H9 (cell line): ENCODE results near the gene UBXN10. TPM values are rescaled to one million over a fixed set of nuclear protein-coding genes. Genes with fewer than 3 reads are reported as not detected.
A peak's percentile ranks its signal among the peaks of the same experiment; 100 is the strongest.

Experiments used
- DNase-seq: peaks from one replicate; pipeline ENCODE4 v3.0.0-alpha.2; 2017
- H2AFZ ChIP-seq: one replicate; pipeline ENCODE4 v1.6.1; 2013; ENCODE audit warnings: mild to moderate bottlenecking, low read length, control low read depth, moderate library complexity
- H2AK5ac ChIP-seq: 2 replicates; pipeline ENCODE4 v1.6.1; 2013; ENCODE audit warnings: low read length, control low read depth, mixed read lengths; ENCODE audit not compliant: insufficient read length
- H2BK120ac ChIP-seq: one replicate; pipeline ENCODE4 v1.6.1; 2013; ENCODE audit warnings: low read depth, mild to moderate bottlenecking, low read length, control low read depth, inconsistent platforms; ENCODE audit not compliant: poor library complexity, severe bottlenecking
- H2BK12ac ChIP-seq: 2 replicates; pipeline ENCODE4 v1.6.1; 2013; ENCODE audit warnings: low read length, control low read depth, mixed read lengths, low read depth; ENCODE audit not compliant: insufficient read length
- H2BK15ac ChIP-seq: 2 replicates; pipeline ENCODE4 v1.6.1; 2013; ENCODE audit warnings: low read depth, low read length, control low read depth
- H2BK20ac ChIP-seq: one replicate; pipeline ENCODE4 v1.6.1; 2013; ENCODE audit warnings: low read depth, mild to moderate bottlenecking, low read length, control low read depth, inconsistent platforms; ENCODE audit not compliant: poor library complexity, severe bottlenecking
- H2BK5ac ChIP-seq: 2 replicates; pipeline ENCODE4 v1.6.1; 2013; ENCODE audit warnings: low read length, control low read depth, mixed read lengths; ENCODE audit not compliant: insufficient read length
- H3K14ac ChIP-seq: 2 replicates; pipeline ENCODE4 v1.6.1; 2013; ENCODE audit warnings: low read length, control low read depth; ENCODE audit not compliant: insufficient read depth
- H3K18ac ChIP-seq: 2 replicates; pipeline ENCODE4 v1.6.1; 2013; ENCODE audit warnings: low read depth, mild to moderate bottlenecking, mixed read lengths, low read length, control low read depth; ENCODE audit not compliant: insufficient read length
- H3K23ac ChIP-seq: 2 replicates; pipeline ENCODE4 v1.6.1; 2013; ENCODE audit warnings: low read length, control low read depth, mixed read lengths, low read depth; ENCODE audit not compliant: insufficient read length
- H3K23me2 ChIP-seq: 2 replicates; pipeline ENCODE4 v1.6.1; 2013; ENCODE audit warnings: low read depth, mild to moderate bottlenecking, mixed read lengths, low read length, control low read depth; ENCODE audit not compliant: insufficient read length, poor library complexity, severe bottlenecking
- H3K27ac ChIP-seq: 2 replicates; pipeline ENCODE4 v1.5.1; 2013; ENCODE audit warnings: low read length, control low read depth, mixed read lengths, low read depth; ENCODE audit not compliant: insufficient read length
- H3K27me3 ChIP-seq: 2 replicates; pipeline ENCODE4 v1.6.1; 2013; ENCODE audit warnings: low read length, control low read depth, inconsistent platforms; ENCODE audit not compliant: insufficient read depth
- H3K4ac ChIP-seq: 2 replicates; pipeline ENCODE4 v1.6.1; 2013; ENCODE audit warnings: low read depth, mild to moderate bottlenecking, control low read depth, inconsistent platforms, low read length, moderate library complexity
- H3K4me1 ChIP-seq: 2 replicates; pipeline ENCODE4 v1.6.1; 2013; ENCODE audit warnings: low read length, control low read depth, inconsistent platforms; ENCODE audit not compliant: insufficient read depth
- H3K4me2 ChIP-seq: 2 replicates; pipeline ENCODE4 v1.6.1; 2013; ENCODE audit warnings: low read length, control low read depth, mixed read lengths; ENCODE audit not compliant: insufficient read length, insufficient read depth
- H3K56ac ChIP-seq: 2 replicates; pipeline ENCODE4 v1.6.1; 2013; ENCODE audit warnings: low read depth, mild to moderate bottlenecking, mixed read lengths, low read length, control low read depth; ENCODE audit not compliant: insufficient read length
- H3K79me1 ChIP-seq: 2 replicates; pipeline ENCODE4 v1.6.1; 2013; ENCODE audit warnings: low read depth, mild to moderate bottlenecking, moderate library complexity, low read length, control low read depth, inconsistent platforms; ENCODE audit not compliant: insufficient read depth, poor library complexity, severe bottlenecking
- H3K79me2 ChIP-seq: 2 replicates; pipeline ENCODE4 v1.6.1; 2013; ENCODE audit warnings: low read length, control low read depth, inconsistent platforms; ENCODE audit not compliant: insufficient read depth
- H3K9ac ChIP-seq: 2 replicates; pipeline ENCODE4 v1.6.1; 2013; ENCODE audit warnings: low read length, control low read depth, mixed read lengths; ENCODE audit not compliant: insufficient read length; ENCODE audit errors: extremely low read depth
- H3K9me3 ChIP-seq: one replicate; pipeline ENCODE4 v1.6.1; 2013; ENCODE audit warnings: low read depth, low read length, inconsistent platforms; ENCODE audit not compliant: control insufficient read depth
- H3T11ph ChIP-seq: one replicate; pipeline ENCODE4 v1.6.1; 2013; ENCODE audit warnings: mild to moderate bottlenecking, low read length, control low read depth, inconsistent platforms
- H4K20me1 ChIP-seq: one replicate; pipeline ENCODE4 v1.6.1; 2013; ENCODE audit not compliant: control insufficient read depth, insufficient read length, insufficient read depth
- H4K5ac ChIP-seq: 2 replicates; pipeline ENCODE4 v1.6.1; 2013; ENCODE audit warnings: low read depth, mild to moderate bottlenecking, mixed read lengths, low read length, control low read depth; ENCODE audit not compliant: insufficient read length
- H4K8ac ChIP-seq: replicated peaks from 2 replicates; pipeline ENCODE4 v1.6.1; 2013; ENCODE audit warnings: low read length, control low read depth, mixed read lengths, low read depth; ENCODE audit not compliant: insufficient read length
- H4K91ac ChIP-seq: 2 replicates; pipeline ENCODE4 v1.6.1; 2013; ENCODE audit warnings: low read depth, mild to moderate bottlenecking, moderate library complexity, mixed read lengths, low read length, control low read depth; ENCODE audit not compliant: insufficient read length
- H3K27ac Mint-ChIP-seq, 3 experiments: 2 replicates in 2 of 3; 3 replicates in 1 of 3; pipeline ENCODE4 v1.8.0; 2020 to 2021; ENCODE audit warnings: mixed read lengths in 3 of 3, mild to moderate bottlenecking in 1 of 3, moderate library complexity in 1 of 3
- H3K27me3 Mint-ChIP-seq: 2 replicates; pipeline ENCODE4 v1.8.0; 2021; ENCODE audit warnings: low read depth, mild to moderate bottlenecking, moderate library complexity, mixed read lengths
- H3K36me3 Mint-ChIP-seq, 3 experiments: 2 replicates in 2 of 3; 3 replicates in 1 of 3; pipeline ENCODE4 v1.8.0; 2020 to 2021; ENCODE audit warnings: low read depth in 3 of 3, mixed read lengths in 3 of 3; ENCODE audit not compliant: insufficient read depth in 1 of 3
- H3K4me1 Mint-ChIP-seq, 2 experiments: 2 replicates each; pipeline ENCODE4 v1.8.0; 2020; ENCODE audit warnings: mixed read lengths in 2 of 2
- H3K4me3 Mint-ChIP-seq, 2 experiments: 2 replicates in 1 of 2; 3 replicates in 1 of 2; pipeline ENCODE4 v1.8.0; 2020 to 2021; ENCODE audit warnings: mild to moderate bottlenecking in 2 of 2, mixed read lengths in 2 of 2, moderate library complexity in 1 of 2
- H3K9me3 Mint-ChIP-seq, 2 experiments: 2 replicates in 1 of 2; 3 replicates in 1 of 2; pipeline ENCODE4 v1.8.0; 2020; ENCODE audit warnings: mild to moderate bottlenecking in 2 of 2, mixed read lengths in 2 of 2, moderate library complexity in 1 of 2
- CTCF ChIP-seq: fragments of 200-600 bp; sonication (generic); conservative IDR thresholded peaks from 3 replicates; pipeline ENCODE4 v1.8.0; 2021; ENCODE audit warnings: antibody characterized with exemption, mild to moderate bottlenecking
- WGBS: extraction: QIAGEN DNeasy Blood & Tissue Kit; methylation state at CpG from one replicate; pipeline ENCODE4 v1.1.7; 2013; ENCODE audit warnings: missing lambda C conversion rate, low lambda C conversion rate, mixed read lengths; ENCODE audit not compliant: insufficient read length; ENCODE audit errors: extremely low coverage; 5-methylcytosine and 5-hydroxymethylcytosine counted together
- total RNA-seq: library from RNA; stranded (reverse); gene quantifications from 2 replicates; pipeline ENCODE4 v1.2.1, GENCODE V29; 2021

The UBXN10 gene
- total RNA-seq, 1 experiment from 2014 or later: 0.59 TPM

DNA sequence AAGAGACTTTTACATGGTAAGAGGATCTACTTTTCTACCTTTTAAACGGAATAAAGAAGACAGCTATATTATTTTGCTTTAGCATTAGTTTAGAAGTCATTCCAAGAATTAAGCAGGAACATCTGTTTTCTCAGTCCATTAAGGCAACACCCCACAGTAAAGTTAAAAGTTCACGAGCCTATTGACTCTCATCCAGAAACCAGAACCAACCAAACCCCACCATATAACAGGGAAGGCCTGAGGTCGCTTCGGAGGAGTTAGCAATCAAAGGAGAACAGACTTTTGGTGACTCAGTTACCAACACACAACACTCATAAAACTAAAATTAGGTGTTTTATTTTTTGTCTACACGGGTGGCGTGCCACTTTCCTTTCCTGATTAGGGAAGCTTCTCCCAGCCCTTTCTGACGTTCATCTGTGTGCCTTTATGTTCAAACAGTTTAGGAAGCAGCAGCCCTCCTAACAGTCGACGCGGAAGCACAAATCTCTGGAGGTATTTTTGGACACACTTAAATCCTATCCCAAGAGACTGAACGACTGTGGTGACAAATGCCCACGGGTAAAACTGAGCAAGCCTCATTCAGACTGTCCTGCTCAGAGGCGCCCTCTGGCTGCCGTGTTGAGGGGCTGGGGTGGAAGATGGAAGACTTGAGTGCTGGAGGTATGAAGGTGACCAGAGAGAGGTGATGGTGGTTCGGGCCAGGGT is 9.0 kb downstream of the UBXN10 start:
- Histone ChIP-seq H3K56ac (no peak overlapping the region), H3K27ac (no peak overlapping the region), H3T11ph (no peak overlapping the region), H3K27me3 (no peaks in the 10 kb centered on the region; the same call in 1 of the 2 replicates), H2BK12ac (no peak overlapping the region), H3K18ac (no peak overlapping the region), H2BK120ac (no peak overlapping the region), H3K4me1 (no peaks in the 10 kb centered on the region), H4K8ac (no peak overlapping the region), H2AK5ac (no peak overlapping the region), H3K9ac (no peak overlapping the region), H3K9me3 (no peaks in the 10 kb centered on the region), H3K79me1 (no peaks in the 10 kb centered on the region), H3K79me2 (no peaks in the 10 kb centered on the region), H2BK20ac (no peak overlapping the region), H4K5ac (no peak overlapping the region), H4K20me1 (no peaks in the 10 kb centered on the region), H2BK15ac (no peak overlapping the region), H3K23me2 (no peaks in the 10 kb centered on the region), H3K23ac (no peak overlapping the region), H3K14ac (no peak overlapping the region), H3K4ac (no peak overlapping the region), H3K4me2 (no peak overlapping the region), H4K91ac (no peak overlapping the region), H2AFZ (no peak overlapping the region), H2BK5ac (no peak overlapping the region)
- no CpG with 5 or more reads among the region's 15 CpGs for WGBS
- peak; percentile 76 for DNase-seq
- no peaks in the 10 kb centered on the region for H3K9me3 Mint-ChIP-seq
- H3K27ac Mint-ChIP-seq: no peak overlapping the region
- H3K4me1 Mint-ChIP-seq: peaks cover 20 to 23% of the 10 kb centered on the region in 2 experiments
- no peaks in the 10 kb centered on the region; a peak in 1 of 7 replicates for H3K36me3 Mint-ChIP-seq
- peak; percentile 92 for TF ChIP-seq CTCF
- peaks cover 34% of the 10 kb centered on the region for H3K27me3 Mint-ChIP-seq
- no peak overlapping the region for H3K4me3 Mint-ChIP-seq
